GM06990 (cell line): ENCODE data around the gene INPP5A.

Source experiments
- DNase-seq: peaks from one replicate; pipeline ENCODE4 v3.0.0-alpha.2; 2011; ENCODE audit not compliant: insufficient read length; ENCODE audit errors: extremely low read depth
- H3K27me3 ChIP-seq: replicated peaks from 2 replicates; pipeline ENCODE4 v1.6.0; 2011; ENCODE audit warnings: low read length; ENCODE audit not compliant: control insufficient read depth, insufficient read depth
- H3K36me3 ChIP-seq: 2 replicates; pipeline ENCODE4 v1.5.1; 2011; ENCODE audit warnings: low read length; ENCODE audit not compliant: control insufficient read depth, insufficient read depth
- H3K4me3 ChIP-seq: replicated peaks from 2 replicates; pipeline ENCODE4 v1.5.1; 2011; ENCODE audit warnings: low read depth, mild to moderate bottlenecking, control low read depth, low read length
- CTCF ChIP-seq: IDR thresholded peaks from 2 replicates; pipeline ENCODE4 v1.5.1; 2011; ENCODE audit warnings: low read length, control low read depth, mild to moderate bottlenecking, inconsistent platforms; ENCODE audit not compliant: insufficient read depth, poor library complexity, severe bottlenecking

Gene INPP5A

GRCh38 chr10:132492323-132493025 lies 45.1 kb upstream of the INPP5A start:
- Histone ChIP-seq H3K4me3 (no peak overlapping the region), H3K27me3 (peaks cover 3% of the 10 kb centered on the region), H3K36me3 (no peaks in the 10 kb centered on the region)
- no peak for DNase-seq
- no peak for TF ChIP-seq CTCF

GRCh38 chr10:132493246-132493755 lies 44.3 kb upstream of the INPP5A start:
- DNase-seq = no peak
- Histone ChIP-seq H3K4me3 (no peak overlapping the region), H3K36me3 (no peaks in the 10 kb centered on the region), H3K27me3 (peaks cover 3% of the 10 kb centered on the region)
- no peak for TF ChIP-seq CTCF

- Histone ChIP-seq H3K36me3 (no peaks in the 10 kb centered on the region), H3K27me3 (peaks cover 3% of the 10 kb centered on the region), H3K4me3 (no peak overlapping the region)
- DNase-seq = no peak
- TF ChIP-seq CTCF = no peak
Observed at GRCh38 chr10:132493756-132494290, 43.8 kb upstream of the INPP5A start.

GRCh38 chr10:132494866-132495630 lies 42.5 kb upstream of the INPP5A start:
- no peak for TF ChIP-seq CTCF

GRCh38 chr10:132496360-132497062 lies 41.1 kb upstream of the INPP5A start:
- no peak for TF ChIP-seq CTCF
- no peak overlapping the region for H3K4me3 ChIP-seq
- no peaks in the 10 kb centered on the region for H3K36me3 ChIP-seq
- no peak for DNase-seq
- H3K27me3 ChIP-seq = peaks cover 3% of the 10 kb centered on the region

More at GRCh38 chr10:132494866-132495630, 42.5 kb upstream of the INPP5A start:
- H3K36me3 ChIP-seq = no peaks in the 10 kb centered on the region
- no peak overlapping the region for H3K4me3 ChIP-seq
- H3K27me3 ChIP-seq = peaks cover 3% of the 10 kb centered on the region
- DNase-seq = no peak
